HG03442 (cell line): ENCODE results near the gene DGKQ.

Experiments
- ATAC-seq: cut with Tn5 transposase; IDR thresholded peaks from one replicate; pipeline ENCODE4 v1.9.1; 2021; ENCODE audit warnings: mild to moderate bottlenecking, moderate library complexity; ENCODE audit not compliant: unreplicated experiment

The DGKQ gene

DNA sequence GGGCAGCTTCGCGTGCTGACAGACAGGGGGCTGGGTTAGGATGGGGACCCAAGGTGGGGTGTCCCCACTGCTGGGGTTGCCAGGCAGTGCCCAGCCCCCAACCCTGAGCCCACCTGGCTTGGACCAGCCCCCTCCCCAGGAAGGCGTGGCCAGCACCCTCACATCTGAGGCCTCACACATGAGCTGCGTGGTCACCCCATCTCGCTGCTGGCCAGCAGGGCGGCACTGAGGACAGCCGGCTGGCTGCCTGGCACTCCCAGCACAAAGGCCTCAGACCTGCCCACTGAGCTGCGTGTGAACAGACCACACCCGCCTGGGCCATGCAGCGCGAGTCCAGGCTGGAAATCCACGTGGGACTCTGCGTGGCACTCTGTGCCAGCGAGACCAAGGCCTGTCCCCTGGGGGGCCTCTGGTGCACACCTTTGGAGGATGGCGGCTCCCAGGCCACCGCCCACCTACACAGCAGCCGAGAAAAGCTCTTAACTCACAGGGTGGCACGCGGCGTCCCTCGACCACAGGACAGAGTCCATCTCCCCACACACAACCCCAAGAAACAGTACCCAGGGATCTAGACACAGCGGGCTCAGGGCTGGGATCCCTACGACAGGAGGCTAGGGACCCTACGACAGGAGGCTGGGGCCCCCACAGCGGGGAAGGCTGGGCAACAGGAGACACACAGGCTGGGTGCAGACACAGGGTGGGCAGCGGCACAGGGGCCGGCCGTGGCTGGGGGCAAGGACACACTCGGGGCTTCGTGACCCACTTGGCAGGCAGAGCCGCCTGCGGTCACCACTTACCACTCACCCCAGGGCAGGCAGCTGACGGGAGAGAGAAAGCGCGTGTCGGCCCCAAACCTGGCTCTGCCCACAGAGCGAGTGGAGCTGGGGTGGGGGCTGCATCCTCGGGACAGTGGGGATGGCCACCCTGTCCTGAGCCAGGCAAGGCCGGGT is 9.8 kb downstream of the DGKQ start:
- ATAC-seq = no peak

- no peak for ATAC-seq
These were observed 10.8 kb downstream of the DGKQ start for GRCh38 chr4:962231-963208.

- no peak for ATAC-seq
These were observed 11.8 kb downstream of the DGKQ start for GRCh38 chr4:961351-962230.

DNA sequence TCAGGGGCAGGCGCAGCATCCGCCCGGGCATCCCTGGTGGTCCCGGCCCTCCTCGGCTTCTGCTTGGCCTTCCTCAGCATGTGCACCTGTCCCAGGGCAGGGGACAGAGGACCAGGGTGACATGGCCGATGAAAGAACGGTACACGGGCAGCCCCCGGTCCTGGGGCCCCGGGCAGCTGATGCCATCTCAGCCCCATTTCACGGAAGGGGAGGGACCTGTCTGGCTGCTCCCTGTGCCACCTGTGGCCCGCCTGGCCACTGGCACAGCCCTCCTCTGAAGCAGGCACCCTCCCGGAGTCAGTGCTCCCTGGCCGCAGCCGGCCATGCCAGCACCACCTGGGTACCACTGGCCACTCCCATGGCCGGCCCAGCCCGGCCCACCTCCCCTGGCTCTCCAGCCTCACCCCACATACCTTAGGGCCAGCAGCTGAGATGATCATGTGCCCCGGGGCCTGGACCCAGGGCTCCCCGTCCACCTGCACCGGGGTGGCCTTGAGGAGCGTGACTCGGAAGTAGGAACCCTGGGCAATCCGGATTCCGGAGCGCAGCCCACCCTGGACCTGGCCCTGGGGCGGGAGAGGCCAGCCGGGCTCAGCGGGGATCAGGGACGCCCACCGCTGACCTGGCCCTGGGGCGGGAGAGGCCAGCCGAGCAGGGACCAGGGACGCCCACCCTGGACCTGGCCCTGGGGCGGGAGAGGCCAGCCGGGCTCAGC is 12.6 kb downstream of the DGKQ start:
- ATAC-seq = no peak

DNA sequence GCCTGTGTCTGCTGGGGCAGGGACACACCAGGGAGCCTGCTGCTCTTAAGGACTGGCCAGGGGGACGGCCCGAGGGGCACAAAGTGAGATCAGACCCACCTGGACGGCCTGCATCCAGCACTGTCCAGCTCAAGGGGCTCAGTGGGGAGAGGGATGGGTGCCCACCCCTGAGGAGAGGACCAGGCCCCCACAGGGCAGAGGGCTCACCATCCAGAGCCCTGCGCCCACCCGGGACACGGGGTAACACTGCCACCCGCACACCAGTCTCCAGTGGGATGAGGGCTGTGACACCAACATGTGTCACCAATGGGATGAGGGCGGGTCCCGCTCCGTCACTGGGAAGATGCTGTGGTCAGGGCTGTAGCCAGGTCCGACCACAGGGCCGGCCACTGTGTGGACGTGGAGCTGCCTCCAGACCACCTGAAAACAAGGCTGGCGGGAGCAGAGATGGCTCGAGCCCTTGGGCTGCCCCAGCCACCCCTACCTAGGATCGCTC is 13.2 kb downstream of the DGKQ start:
- ATAC-seq = no peak

DNA sequence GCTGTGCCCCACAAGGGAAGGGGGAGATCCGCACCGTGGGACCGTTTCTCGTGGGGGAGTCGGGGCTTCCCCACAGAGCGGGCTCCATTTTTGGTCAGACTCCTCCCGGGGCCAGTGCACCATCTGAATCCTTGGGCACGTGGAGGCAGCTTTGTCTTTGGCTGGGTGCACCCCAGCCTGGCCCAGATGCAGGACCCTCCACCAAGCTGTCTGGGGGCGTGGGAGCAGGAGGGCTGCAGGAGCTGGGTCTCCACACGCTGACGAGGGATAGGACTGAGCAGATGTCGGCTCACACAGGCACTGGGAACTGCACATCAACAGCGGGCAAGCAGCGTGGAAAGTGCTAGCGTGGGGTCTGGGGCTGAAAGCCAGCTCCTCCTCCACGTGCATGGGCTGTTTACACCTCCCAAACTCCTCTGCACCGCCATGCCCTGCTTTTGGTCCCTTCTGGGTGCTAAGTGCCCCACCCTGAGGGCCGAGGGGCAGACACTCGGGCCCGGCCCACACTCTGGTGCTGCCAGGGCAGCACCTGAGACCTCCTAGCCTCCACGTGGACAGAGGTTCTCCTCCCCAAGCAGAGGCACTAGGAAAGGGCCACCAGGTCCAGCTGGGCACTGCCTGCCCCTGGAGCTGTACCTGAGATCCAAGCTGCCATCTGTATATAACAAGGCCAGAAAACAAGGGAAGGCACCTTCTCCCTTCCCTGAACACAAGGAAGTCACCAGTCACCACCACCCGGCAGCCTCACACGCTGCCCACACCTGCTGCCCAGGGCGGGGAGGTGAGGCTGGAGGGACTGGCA is 13.8 kb downstream of the DGKQ start:
- ATAC-seq = no peak

DNA sequence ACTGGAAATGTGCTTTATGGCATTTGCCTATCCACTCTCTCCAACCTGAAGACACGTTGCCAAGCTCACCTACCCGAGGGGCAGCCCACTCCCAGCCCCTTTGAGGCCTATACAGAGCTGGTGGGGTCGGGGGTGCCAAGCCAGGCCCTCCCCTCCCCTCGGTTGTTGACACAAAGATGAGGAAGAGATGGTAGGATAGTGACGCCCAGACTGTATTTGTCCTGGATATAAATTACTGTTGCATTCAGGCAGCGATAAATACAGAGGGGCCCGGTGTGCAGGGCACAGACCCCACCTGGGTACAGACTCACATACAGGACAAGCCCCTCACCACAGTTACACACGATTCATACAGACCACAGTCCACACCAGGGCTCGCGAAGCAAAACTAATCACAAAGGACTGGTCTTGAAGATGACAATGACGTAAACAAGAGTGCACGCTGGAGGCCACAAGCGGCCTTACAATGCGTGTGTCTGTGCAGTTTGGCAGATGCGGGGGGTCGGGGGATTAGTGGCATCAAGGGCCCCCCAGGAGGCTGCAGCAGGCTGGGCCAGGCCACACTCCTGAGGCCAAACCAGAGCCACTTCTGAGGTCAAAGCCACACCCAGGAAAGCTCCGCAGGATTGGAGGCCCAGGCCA is 14.6 kb downstream of the DGKQ start:
- no peak for ATAC-seq

GRCh38 chr4:958314-958665 is 15.1 kb downstream of the DGKQ start:
- ATAC-seq = no peak

DNA sequence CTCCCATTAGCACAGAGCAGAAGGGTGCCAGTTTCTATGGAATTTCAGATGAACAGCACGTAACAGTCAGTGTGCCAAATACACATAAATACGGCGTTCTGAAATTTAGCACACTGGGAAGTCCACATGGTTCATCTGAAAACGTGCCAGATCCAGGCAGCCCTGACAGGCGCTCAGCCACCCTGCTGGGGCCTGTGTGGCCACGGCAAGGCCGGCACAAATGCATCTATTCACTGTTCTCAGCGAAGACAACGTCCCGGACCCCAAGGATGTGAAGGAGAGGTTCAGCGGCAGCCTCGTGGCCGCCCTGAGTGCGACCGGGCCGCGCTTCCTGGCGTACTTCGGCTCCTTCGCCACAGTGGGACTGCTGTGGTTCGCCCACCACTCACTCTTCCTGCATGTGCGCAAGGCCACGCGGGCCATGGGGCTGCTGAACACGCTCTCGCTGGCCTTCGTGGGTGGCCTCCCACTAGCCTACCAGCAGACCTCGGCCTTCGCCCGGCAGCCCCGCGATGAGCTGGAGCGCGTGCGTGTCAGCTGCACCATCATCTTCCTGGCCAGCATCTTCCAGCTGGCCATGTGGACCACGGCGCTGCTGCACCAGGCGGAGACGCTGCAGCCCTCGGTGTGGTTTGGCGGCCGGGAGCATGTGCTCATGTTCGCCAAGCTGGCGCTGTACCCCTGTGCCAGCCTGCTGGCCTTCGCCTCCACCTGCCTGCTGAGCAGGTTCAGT is 15.6 kb downstream of the DGKQ start:
- ATAC-seq = no peak

DNA sequence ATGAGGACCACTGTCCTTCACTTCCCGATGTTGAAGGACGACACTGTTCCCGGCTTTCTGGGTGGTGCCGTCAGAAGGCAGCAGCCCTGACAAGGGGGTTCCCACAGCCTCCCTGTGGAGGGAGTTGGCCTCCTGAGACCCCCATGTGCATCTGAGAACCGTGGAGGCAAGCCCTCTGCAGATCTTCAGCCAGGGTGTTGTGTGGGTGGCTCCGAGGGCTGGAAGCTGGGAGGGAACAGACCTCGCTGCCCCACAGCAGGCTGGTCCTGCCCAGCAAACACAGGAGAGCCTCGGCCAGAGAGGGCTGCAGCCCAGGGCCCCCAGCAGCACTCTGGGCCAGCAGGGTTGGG is 16.2 kb downstream of the DGKQ start:
- no peak for ATAC-seq

- ATAC-seq = no peak
These were observed 16.7 kb downstream of the DGKQ start for GRCh38 chr4:956531-957230.

- no peak for ATAC-seq
These were observed 17.4 kb downstream of the DGKQ start for GRCh38 chr4:955931-956381.

DNA sequence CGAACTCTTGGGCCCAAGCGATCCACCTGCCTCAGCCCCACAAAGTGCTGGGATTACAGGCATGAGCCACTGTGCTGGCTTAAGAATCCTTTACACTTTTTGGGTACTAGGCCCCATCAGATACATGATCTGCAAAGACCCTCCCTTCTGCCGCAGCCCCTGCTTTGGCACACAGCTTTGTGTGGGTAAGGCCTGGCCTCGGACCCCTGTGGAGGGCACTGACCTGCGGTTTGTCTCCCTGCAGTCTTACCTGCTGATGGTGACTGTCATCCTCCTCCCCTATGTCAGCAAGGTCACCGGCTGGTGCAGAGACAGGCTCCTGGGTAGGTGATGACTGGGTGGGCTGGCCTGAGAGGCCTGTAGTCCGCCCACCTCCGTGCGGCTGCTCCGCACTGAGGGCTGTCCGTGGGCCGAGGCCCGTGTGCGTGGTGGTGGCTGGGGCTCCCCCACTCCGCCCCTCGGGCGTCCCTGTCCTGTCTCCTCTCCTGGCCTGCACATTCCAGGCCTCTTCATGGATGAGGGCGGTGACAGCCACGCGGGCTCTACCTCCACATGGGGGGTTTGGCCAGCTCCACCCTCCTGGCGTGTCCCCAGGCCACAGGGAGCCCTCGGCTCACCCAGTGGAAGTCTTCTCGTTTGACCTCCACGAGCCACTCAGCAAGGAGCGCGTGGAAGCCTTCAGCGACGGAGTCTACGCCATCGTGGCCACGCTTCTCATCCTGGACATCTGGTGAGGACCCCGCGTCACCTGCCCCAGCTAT is 18.0 kb downstream of the DGKQ start:
- no peak for ATAC-seq

DNA sequence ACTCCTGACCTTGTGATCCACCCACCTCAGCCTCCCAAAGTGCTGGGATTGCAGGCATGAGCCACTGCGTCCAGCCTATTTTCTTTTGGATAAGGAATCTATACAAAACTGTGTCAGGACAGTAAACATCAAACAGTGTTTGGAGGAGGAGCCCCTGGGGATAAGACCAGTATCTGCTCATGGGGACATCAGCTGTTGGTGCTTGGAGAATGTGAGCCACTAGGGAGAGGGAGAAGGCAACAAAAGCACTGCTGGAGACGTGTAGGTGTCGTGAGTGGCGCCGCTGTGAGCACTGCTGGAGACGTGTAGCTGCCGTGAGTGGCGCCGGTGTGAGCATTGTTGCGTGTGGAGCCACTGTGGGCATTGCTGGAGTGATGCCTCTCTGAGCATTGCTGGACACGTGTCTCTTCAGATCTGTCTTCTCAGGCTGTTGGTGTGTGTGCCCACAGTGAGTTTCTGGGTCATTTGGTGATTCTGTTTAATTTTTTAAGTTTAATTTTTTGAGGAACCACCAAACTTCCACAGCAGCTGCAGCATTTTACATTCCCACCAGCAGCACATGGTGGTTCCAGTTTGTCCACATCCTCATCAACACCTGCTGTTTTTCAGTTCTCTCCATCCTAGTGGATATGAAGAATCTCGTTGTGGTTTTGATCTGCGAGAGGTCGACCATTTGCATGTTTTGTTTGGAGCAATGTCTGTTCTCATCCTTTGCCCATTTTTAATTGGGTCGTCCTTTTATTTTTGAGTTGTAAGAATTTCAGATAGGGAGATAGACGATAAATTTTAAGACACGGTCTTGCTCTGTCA is 19.0 kb downstream of the DGKQ start:
- ATAC-seq = no peak

DNA sequence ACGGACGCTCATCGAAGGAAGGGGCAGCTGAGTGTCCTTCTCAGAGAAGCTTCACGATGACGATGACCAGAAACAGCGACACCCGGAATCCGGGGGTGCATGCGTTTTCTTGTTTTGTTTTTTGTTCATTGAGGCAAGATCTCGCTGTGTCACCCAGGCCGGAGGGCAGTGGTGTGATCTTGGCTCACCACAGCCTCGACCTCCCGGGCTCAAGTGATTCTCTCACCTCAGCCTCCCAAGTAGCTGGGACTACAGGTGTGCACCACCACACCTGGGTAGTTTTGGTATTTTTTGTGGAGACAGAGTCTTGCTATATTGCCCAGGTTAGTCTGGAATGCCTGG is 19.8 kb downstream of the DGKQ start:
- ATAC-seq = no peak
